Right forelimb (tissue), 1 donor: ENCODE data around the gene C1orf56.

Experiments
- DNase-seq: peaks from one replicate; pipeline ENCODE4 v3.0.0-alpha.2; 2018

Gene C1orf56

GRCh38 chr1:151047591-151047924 lies at the start of gene C1orf56:
TSS of gene C1orf56 (plus strand) at chr1:151047751. CDS start at chr1:151047848, 97 bp downstream.
- peak; percentile 84 for DNase-seq

- DNase-seq = no peak
These were observed 49.6 kb upstream of the C1orf56 start for GRCh38 chr1:150997949-150998348.

GRCh38 chr1:150999051-150999674 lies 48.4 kb upstream of the C1orf56 start:
- DNase-seq = no peak

GRCh38 chr1:150999926-151000325 lies 47.6 kb upstream of the C1orf56 start:
- DNase-seq = no peak

- no peak for DNase-seq
These were observed 47.1 kb upstream of the C1orf56 start for GRCh38 chr1:151000408-151000807.

- DNase-seq = no peak
These were observed 45.9 kb upstream of the C1orf56 start for GRCh38 chr1:151001602-151002001.

GRCh38 chr1:151002051-151002450 lies 45.5 kb upstream of the C1orf56 start:
- DNase-seq = no peak

- DNase-seq = no peak
These were observed 44.9 kb upstream of the C1orf56 start for GRCh38 chr1:151002611-151003010.

GRCh38 chr1:151003180-151003579 lies 44.4 kb upstream of the C1orf56 start:
- no peak for DNase-seq

- no peak for DNase-seq
These were observed 41.7 kb upstream of the C1orf56 start for GRCh38 chr1:151005729-151006319.

- DNase-seq = peak; percentile 81
These were observed 41.1 kb upstream of the C1orf56 start, which contains the start of gene MINDY1 for GRCh38 chr1:151006327-151007052. TSS of gene MINDY1 (minus strand) at chr1:151006902. CDS start at chr1:151002617, 4,285 bp downstream.

GRCh38 chr1:151007853-151008243 lies 39.7 kb upstream of the C1orf56 start:
- DNase-seq = no peak

GRCh38 chr1:151008244-151009205 lies 39.0 kb upstream of the C1orf56 start, which contains the start of gene PRUNE1:
TSS of gene PRUNE1 (plus strand) at chr1:151008449. CDS start at chr1:151008633, 184 bp downstream.
- DNase-seq = peak; percentile 97

- no peak for DNase-seq
These were observed 38.4 kb upstream of the C1orf56 start for GRCh38 chr1:151009206-151009587.

- DNase-seq = no peak
These were observed 37.7 kb upstream of the C1orf56 start for GRCh38 chr1:151009674-151010345.

- no peak for DNase-seq
These were observed 37.2 kb upstream of the C1orf56 start for GRCh38 chr1:151010346-151010726.

- no peak for DNase-seq
These were observed 36.2 kb upstream of the C1orf56 start for GRCh38 chr1:151011154-151011850.

GRCh38 chr1:151012684-151013471 lies 34.7 kb upstream of the C1orf56 start:
- no peak for DNase-seq

- DNase-seq = no peak
These were observed 34.0 kb upstream of the C1orf56 start for GRCh38 chr1:151013518-151013917.

- DNase-seq = peak; percentile 74
These were observed 22.9 kb upstream of the C1orf56 start for GRCh38 chr1:151024540-151025146.
